Dendritic cell treated with granulocyte-macrophage colony-stimulating factor and Interleukin-4, amounts not matched to agents 40 ng/mL and 50 ng/mL, for 4 days (primary cell): ENCODE results near the gene TUT1.
A peak's percentile ranks its signal among the peaks of the same experiment; 100 is the strongest.

Experiments
- H3K27ac Mint-ChIP-seq: one replicate; pipeline ENCODE4 v1.8.0; 2022; ENCODE audit warnings: mild to moderate bottlenecking, mixed read lengths
- H3K27me3 Mint-ChIP-seq: one replicate; pipeline ENCODE4 v1.8.0; 2022; ENCODE audit warnings: mild to moderate bottlenecking, mixed read lengths
- H3K36me3 Mint-ChIP-seq: one replicate; pipeline ENCODE4 v1.8.0; 2022; ENCODE audit warnings: low read depth, mixed read lengths
- H3K4me1 Mint-ChIP-seq: one replicate; pipeline ENCODE4 v1.8.0; 2022; ENCODE audit warnings: low read depth, mixed read lengths
- H3K4me3 Mint-ChIP-seq: one replicate; pipeline ENCODE4 v1.8.0; 2022; ENCODE audit warnings: mild to moderate bottlenecking, moderate library complexity, mixed read lengths
- H3K9me3 Mint-ChIP-seq: one replicate; pipeline ENCODE4 v1.8.0; 2022; ENCODE audit warnings: mixed read lengths
- intact Hi-C: fragments of 100-400 bp; cut with micrococcal nuclease; formaldehyde crosslinking; loops from one replicate; pipeline ENCODE4 v1.15.0; 2022

TUT1 gene

GRCh38 chr11:62611705-62612365, 20.5 kb upstream of the TUT1 start:
- H3K27me3 Mint-ChIP-seq, result no peaks in the 10 kb centered on the region
- peaks cover 60% of the 10 kb centered on the region for H3K4me1 Mint-ChIP-seq
- intact Hi-C loops, result no loop called here
- H3K9me3 Mint-ChIP-seq, result no peaks in the 10 kb centered on the region
- peak overlapping the region; percentile 91 for H3K27ac Mint-ChIP-seq
- H3K36me3 Mint-ChIP-seq, result peaks cover 79% of the 10 kb centered on the region
- H3K4me3 Mint-ChIP-seq, result peak overlapping the region; percentile 100

DNA sequence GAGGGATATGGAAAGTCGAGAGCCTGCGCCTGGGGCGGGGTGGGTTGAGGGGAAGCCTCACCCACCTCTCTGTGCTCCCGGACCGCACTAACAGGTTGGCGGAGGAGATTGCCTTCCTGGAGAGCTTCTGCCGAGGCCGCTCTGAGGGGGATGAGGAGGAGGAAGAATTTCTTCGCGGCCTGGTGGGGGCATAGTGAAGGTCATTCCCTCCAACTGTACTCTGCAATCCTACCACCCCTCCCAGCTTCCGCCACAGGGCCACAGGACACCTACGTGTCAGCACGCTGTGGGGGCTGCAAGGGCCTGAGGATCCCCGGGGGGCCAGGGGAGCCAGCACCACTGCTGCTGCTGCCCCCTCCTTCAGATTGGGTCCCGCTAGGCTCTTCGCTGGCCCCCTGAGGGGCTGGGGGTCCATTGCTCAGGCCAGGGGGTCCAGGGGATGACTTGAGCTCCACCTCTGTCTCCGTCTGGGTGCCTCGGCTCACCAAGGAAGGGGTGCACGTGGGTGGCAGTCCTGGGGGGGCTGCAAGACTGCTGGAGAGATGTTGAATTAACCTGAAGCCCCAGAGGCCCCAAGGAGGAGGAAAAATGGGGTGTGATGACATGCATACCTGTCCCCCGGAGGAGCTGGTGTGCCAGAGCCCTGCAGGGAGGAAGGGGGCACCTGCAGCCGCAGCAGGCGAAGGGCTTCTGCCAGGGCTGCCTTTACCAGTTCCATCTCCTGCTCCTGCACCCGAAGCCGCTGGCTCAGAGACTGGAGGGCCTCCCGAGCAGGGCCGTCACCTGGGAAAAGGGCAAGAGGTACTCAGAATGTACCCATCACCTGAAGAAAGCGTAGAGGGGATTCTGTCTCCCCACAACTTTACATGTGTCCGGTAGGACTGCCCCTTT, 19.7 kb upstream of the TUT1 start:
- peaks cover 60% of the 10 kb centered on the region for H3K4me1 Mint-ChIP-seq

DNA sequence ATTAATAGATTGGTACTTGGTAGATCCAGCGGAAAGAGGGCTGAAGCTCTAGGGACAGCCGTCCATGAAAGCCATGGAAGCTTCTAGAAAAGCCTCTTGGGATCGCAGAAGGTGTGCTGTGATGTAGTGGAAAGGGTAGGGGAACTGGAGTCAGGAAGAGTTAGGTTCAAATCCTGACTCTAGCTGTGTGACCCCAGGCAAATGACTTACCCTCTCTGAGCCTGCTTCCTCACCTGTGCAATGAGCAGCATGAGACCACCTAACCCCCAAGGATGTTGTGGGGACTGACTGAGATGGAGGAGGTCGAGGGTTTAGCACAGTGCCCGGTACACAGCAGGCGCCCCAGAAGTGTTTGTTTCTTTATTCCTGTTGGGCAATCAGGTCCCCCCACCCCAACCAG, 19.1 kb upstream of the TUT1 start:
- Mint-ChIP-seq H3K27me3 (no peaks in the 10 kb centered on the region), H3K36me3 (peaks cover 79% of the 10 kb centered on the region), H3K4me1 (peaks cover 65% of the 10 kb centered on the region), H3K9me3 (no peaks in the 10 kb centered on the region), H3K4me3 (peak overlapping the region; percentile 60), H3K27ac (peak overlapping the region; percentile 91)
- intact Hi-C loops, result no loop called here

More for the DNA sequence above, 19.7 kb upstream of the TUT1 start:
- Mint-ChIP-seq H3K27me3 (no peaks in the 10 kb centered on the region), H3K9me3 (no peaks in the 10 kb centered on the region), H3K36me3 (peaks cover 79% of the 10 kb centered on the region), H3K27ac (peak overlapping the region; percentile 91), H3K4me3 (peak overlapping the region; percentile 100)
- intact Hi-C loops, result no loop called here

GRCh38 chr11:62608776-62609175, 17.5 kb upstream of the TUT1 start:
- Mint-ChIP-seq H3K27ac (no peak overlapping the region), H3K9me3 (no peaks in the 10 kb centered on the region), H3K4me1 (peaks cover 67% of the 10 kb centered on the region), H3K4me3 (no peak overlapping the region), H3K36me3 (peaks cover 82% of the 10 kb centered on the region), H3K27me3 (no peaks in the 10 kb centered on the region)
- intact Hi-C loops, result no loop called here

- H3K4me3 Mint-ChIP-seq, result no peak overlapping the region
- H3K27me3 Mint-ChIP-seq, result no peaks in the 10 kb centered on the region
- intact Hi-C loops, result no loop called here
- peaks cover 93% of the 10 kb centered on the region for H3K36me3 Mint-ChIP-seq
- peaks cover 77% of the 10 kb centered on the region for H3K4me1 Mint-ChIP-seq
- H3K9me3 Mint-ChIP-seq, result no peaks in the 10 kb centered on the region
- H3K27ac Mint-ChIP-seq, result peak overlapping the region; percentile 45
Observed at GRCh38 chr11:62607714-62608113, 16.4 kb upstream of the TUT1 start.

- Mint-ChIP-seq H3K4me1 (peaks cover 66% of the 10 kb centered on the region), H3K27me3 (no peaks in the 10 kb centered on the region), H3K9me3 (no peaks in the 10 kb centered on the region), H3K36me3 (peaks cover 97% of the 10 kb centered on the region), H3K27ac (no peak overlapping the region), H3K4me3 (no peak overlapping the region)
- intact Hi-C loops, result no loop called here
Observed at GRCh38 chr11:62605902-62606301, 14.6 kb upstream of the TUT1 start.

GRCh38 chr11:62605467-62605866, 14.1 kb upstream of the TUT1 start:
- H3K27ac Mint-ChIP-seq, result no peak overlapping the region
- H3K4me1 Mint-ChIP-seq, result peaks cover 63% of the 10 kb centered on the region
- no peak overlapping the region for H3K4me3 Mint-ChIP-seq
- intact Hi-C loops, result no loop called here
- H3K27me3 Mint-ChIP-seq, result no peaks in the 10 kb centered on the region
- H3K36me3 Mint-ChIP-seq, result peaks cover 97% of the 10 kb centered on the region
- H3K9me3 Mint-ChIP-seq, result no peaks in the 10 kb centered on the region

DNA sequence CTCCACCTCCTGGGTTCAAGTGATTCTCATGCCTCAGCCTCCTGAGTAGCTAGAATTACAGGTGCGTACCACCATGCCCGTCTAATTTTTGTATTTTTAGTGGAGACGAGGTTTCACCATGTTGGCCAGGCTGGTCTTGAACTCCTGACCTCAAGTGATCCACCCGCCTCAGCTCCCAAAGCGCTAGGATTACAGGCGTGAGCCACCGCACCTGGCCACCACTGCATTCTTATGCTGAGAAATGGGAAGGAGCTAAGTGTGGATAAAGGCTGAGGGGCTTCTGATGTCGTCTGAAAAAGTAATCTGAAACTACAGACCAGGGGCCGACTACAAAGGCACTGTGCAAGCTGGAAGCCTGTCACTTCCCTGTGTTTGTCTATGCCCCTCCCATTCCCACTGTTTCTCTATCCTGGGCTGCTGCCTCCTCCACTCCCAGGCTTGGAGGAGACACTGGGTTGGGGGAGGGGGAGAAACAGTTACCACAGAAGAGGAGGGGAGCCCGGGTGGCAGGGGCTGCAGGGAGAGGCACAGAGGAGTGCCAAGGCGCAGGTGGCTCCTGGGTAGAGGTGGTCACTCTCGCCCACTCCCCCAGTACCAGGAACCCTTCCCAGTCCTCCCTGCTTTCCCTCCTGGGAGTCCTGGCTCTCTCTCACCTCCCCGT, 13.3 kb upstream of the TUT1 start:
- intact Hi-C loops, result no loop called here
- peak overlapping the region; percentile 21 for H3K27ac Mint-ChIP-seq

DNA sequence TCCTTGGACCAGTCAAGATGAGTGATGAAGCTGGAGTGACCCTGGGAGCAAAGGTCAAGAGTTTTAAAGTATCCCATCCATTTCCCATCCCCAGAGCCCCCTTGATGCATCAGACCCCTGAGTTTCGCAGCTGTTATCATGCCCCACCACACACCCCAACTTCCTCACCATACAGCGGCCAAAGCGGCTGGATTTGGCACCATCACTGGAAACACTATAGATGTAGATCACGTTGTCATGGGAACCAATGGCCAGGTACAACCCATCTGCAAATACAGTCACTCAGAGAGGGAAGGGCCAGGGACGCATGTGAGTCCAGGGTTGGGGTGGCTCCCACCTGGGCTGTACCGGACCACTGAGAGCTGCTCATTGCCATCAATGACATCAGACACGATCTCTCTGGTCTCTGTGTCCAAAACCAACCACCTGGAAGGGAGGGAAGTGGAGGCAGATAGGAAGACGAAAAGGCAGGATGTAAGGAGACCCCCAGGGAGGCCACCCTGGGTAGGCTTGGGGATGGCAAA, 12.5 kb upstream of the TUT1 start:
- H3K27ac Mint-ChIP-seq, result no peak overlapping the region
- no peak overlapping the region for H3K4me3 Mint-ChIP-seq
- H3K4me1 Mint-ChIP-seq, result peaks cover 65% of the 10 kb centered on the region
- peaks cover 97% of the 10 kb centered on the region for H3K36me3 Mint-ChIP-seq
- no peaks in the 10 kb centered on the region for H3K9me3 Mint-ChIP-seq
- no peaks in the 10 kb centered on the region for H3K27me3 Mint-ChIP-seq
- intact Hi-C loops, result no loop called here

More for the DNA sequence above, 13.3 kb upstream of the TUT1 start:
- Mint-ChIP-seq H3K4me3 (no peak overlapping the region), H3K9me3 (no peaks in the 10 kb centered on the region), H3K27me3 (no peaks in the 10 kb centered on the region), H3K36me3 (peaks cover 97% of the 10 kb centered on the region), H3K4me1 (peaks cover 63% of the 10 kb centered on the region)

- H3K36me3 Mint-ChIP-seq, result peaks cover 97% of the 10 kb centered on the region
- H3K4me3 Mint-ChIP-seq, result peak overlapping the region; percentile 85
- no peaks in the 10 kb centered on the region for H3K27me3 Mint-ChIP-seq
- peaks cover 65% of the 10 kb centered on the region for H3K4me1 Mint-ChIP-seq
- intact Hi-C loops, result no loop called here
- H3K27ac Mint-ChIP-seq, result peak overlapping the region; percentile 90
- no peaks in the 10 kb centered on the region for H3K9me3 Mint-ChIP-seq
Observed at GRCh38 chr11:62603072-62603408, 11.7 kb upstream of the TUT1 start.

GRCh38 chr11:62602141-62603071, 11.1 kb upstream of the TUT1 start:
- H3K36me3 Mint-ChIP-seq, result peaks cover 97% of the 10 kb centered on the region
- H3K4me1 Mint-ChIP-seq, result peaks cover 65% of the 10 kb centered on the region
- H3K27me3 Mint-ChIP-seq, result no peaks in the 10 kb centered on the region
- intact Hi-C loops, result no loop called here
- no peaks in the 10 kb centered on the region for H3K9me3 Mint-ChIP-seq
- H3K4me3 Mint-ChIP-seq, result peak overlapping the region; percentile 85
- peak overlapping the region; percentile 90 for H3K27ac Mint-ChIP-seq

- Mint-ChIP-seq H3K4me3 (peak within 1 kb of the TSS; percentile 85), H3K4me1 (peaks cover 72% of the 10 kb centered on the region), H3K36me3 (peaks cover 97% of the 10 kb centered on the region), H3K9me3 (no peaks in the 10 kb centered on the region), H3K27me3 (no peaks in the 10 kb centered on the region), H3K27ac (peak within 1 kb of the TSS; percentile 90)
- intact Hi-C loops, result loop anchor here (1.0 kb wide), 1 partner anchor 45 kb away; the partner anchor contains the start of gene GANAB
Observed at GRCh38 chr11:62601372-62602140, 10.2 kb upstream of the TUT1 start, which contains the start of gene MTA2. Gene MTA2 (minus strand): TSS chr11:62601865. CDS start chr11:62601450, 415 bp downstream.
